ENCODE results near the gene TAOK3. TPM values are rescaled to one million over a fixed set of nuclear protein-coding genes. Genes with fewer than 3 reads are reported as not detected.

Gene TAOK3
- total and polyA plus RNA-seq, 9 of the 15 experiments (the other 6 are each of a cell fraction or from before 2014, with no cell fraction given): 24.3 to 83.5 (median 47.1) TPM

- TF ChIP-seq ZFX (CRISPR knock-in tag; IDR thresholded peaks at IDR 0.05) (peak; percentile 59), HMGXB4 (CRISPR knock-in tag; IDR thresholded peaks at IDR 0.05) (no peak), SRSF3 (IDR thresholded peaks at IDR 0.05; ENCODE audit: insufficient read depth, low read length) (no peak), ZFP36 (IDR thresholded peaks at IDR 0.05; ENCODE audit: low read depth, low read length, partially characterized antibody) (peak; percentile 12), U2AF1 (optimal IDR thresholded peaks at IDR 0.05; ENCODE audit: low read depth, low read length) (no peak), XRCC5 (IDR thresholded peaks at IDR 0.05; ENCODE audit: low read depth, low read length) (peak; percentile 99), ELF4 (CRISPR knock-in tag; IDR thresholded peaks at IDR 0.05) (no peak), ZNF184 (CRISPR knock-in tag; IDR thresholded peaks at IDR 0.05) (no peak), CAMTA2 (CRISPR knock-in tag; conservative IDR thresholded peaks at IDR 0.05) (no peak), LCOR (CRISPR knock-in tag; IDR thresholded peaks at IDR 0.05) (0 out of 2 replicates have a peak, but pooled peaks have one; percentile 36), ETV5 (CRISPR knock-in tag; IDR thresholded peaks at IDR 0.05; ENCODE audit: low read depth) (no peak), ASH1L (IDR thresholded peaks at IDR 0.05; ENCODE audit: borderline replicate concordance, low read depth, partially characterized antibody) (no peak), SIRT6 (IDR thresholded peaks at IDR 0.05; ENCODE audit: low read depth, low read length) (no peak), MCM2 (IDR thresholded peaks at IDR 0.05; ENCODE audit: low read depth) (no peak), HMGN3 (IDR thresholded peaks at IDR 0.05; ENCODE audit: borderline replicate concordance, extremely low read depth, insufficient read length, low read depth, low read length) (peak; percentile 45), ZBTB11 (CRISPR knock-in tag; IDR thresholded peaks at IDR 0.05) (no peak; a peak in 1 of 6 replicates), SAFB2 (IDR thresholded peaks at IDR 0.05; ENCODE audit: borderline replicate concordance, low read depth, low read length, severe bottlenecking) (no peak), NFIC (IDR thresholded peaks at IDR 0.05) (no peak), PHF21A (IDR thresholded peaks at IDR 0.05; ENCODE audit: borderline replicate concordance, low read depth) (no peak)
- TF ChIP-seq, protein P1, sequence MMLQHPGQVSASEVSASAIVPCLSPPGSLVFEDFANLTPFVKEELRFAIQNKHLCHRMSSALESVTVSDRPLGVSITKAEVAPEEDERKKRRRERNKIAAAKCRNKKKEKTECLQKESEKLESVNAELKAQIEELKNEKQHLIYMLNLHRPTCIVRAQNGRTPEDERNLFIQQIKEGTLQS (IDR thresholded peaks at IDR 0.05): 0 out of 2 replicates have a peak, but pooled peaks have one; percentile 8
- TF ChIP-seq, protein P1 (CRISPR knock-in tag; conservative IDR thresholded peaks at IDR 0.05): no peak
Measured at GRCh38 chr12:118372541-118373495, at the start of gene TAOK3 (continued).

Measured in K562 (cell line).